22Rv1 (cell line): ENCODE data around the gene SPANXB1.

ENCODE experiments used
- ZFX ChIP-seq: fragments of 450-650 bp; IDR thresholded peaks from 2 replicates; pipeline ENCODE4 v1.6.1; 2017; ENCODE audit warnings: antibody characterized with exemption, borderline replicate concordance
- TF ChIP-seq, protein P1 (sequence below): fragments of 450-650 bp; IDR thresholded peaks from 2 replicates; pipeline ENCODE4 v1.5.1; 2017; ENCODE audit warnings: mild to moderate bottlenecking

DNA sequence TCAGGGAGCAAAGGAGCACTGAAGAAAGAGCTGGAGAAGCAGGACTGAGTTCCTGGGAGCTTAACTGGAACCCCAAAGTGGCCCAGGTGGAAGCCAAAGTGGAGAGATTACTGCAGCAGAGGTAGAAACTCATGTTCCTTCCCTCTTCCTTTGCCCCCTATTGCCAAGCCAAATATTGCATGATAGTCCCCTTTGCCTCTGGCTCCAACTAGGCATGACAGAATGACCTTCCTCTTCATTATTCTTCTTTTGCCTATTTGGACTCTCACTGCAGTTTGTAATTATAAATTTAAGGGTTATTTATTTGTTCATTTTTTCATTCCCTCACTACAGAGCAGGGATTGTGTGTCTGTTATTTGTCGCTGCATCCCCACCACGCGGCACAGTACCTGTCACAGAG is 22.1 kb upstream of the SPANXB1 start:
- TF ChIP-seq, protein P1, sequence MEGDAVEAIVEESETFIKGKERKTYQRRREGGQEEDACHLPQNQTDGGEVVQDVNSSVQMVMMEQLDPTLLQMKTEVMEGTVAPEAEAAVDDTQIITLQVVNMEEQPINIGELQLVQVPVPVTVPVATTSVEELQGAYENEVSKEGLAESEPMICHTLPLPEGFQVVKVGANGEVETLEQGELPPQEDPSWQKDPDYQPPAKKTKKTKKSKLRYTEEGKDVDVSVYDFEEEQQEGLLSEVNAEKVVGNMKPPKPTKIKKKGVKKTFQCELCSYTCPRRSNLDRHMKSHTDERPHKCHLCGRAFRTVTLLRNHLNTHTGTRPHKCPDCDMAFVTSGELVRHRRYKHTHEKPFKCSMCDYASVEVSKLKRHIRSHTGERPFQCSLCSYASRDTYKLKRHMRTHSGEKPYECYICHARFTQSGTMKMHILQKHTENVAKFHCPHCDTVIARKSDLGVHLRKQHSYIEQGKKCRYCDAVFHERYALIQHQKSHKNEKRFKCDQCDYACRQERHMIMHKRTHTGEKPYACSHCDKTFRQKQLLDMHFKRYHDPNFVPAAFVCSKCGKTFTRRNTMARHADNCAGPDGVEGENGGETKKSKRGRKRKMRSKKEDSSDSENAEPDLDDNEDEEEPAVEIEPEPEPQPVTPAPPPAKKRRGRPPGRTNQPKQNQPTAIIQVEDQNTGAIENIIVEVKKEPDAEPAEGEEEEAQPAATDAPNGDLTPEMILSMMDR, result no peak
- TF ChIP-seq ZFX, result no peak
